HEK293T (cell line): ENCODE measurements around the gene TTC7B.

Experiments
- CTCF ChIA-PET: fragments of 350-600 bp; formaldehyde crosslinking; extraction: SDS; loops from one replicate; lab custom pipeline; 2021; ENCODE audit warnings: antibody characterized with exemption, inconsistent platforms; lab: Yijun Ruan, JAX
- POLR2A ChIA-PET: fragments of 350-600 bp; formaldehyde crosslinking; extraction: SDS; loops from one replicate; lab custom pipeline; 2020; ENCODE audit warnings: antibody characterized with exemption, inconsistent platforms; lab: Yijun Ruan, JAX
- DNase-seq: peaks from one replicate; pipeline ENCODE4 v3.0.0; 2012; ENCODE audit warnings: mixed read lengths; ENCODE audit errors: extremely low spot score
- ARNT ChIP-seq: fragments of 450-650 bp; IDR thresholded peaks from 2 replicates; pipeline ENCODE4 v1.6.1; 2017; ENCODE audit warnings: mild to moderate bottlenecking
- BHLHE40 ChIP-seq: fragments of 450-650 bp; IDR thresholded peaks from 2 replicates; pipeline ENCODE4 v1.6.1; 2016; ENCODE audit warnings: mild to moderate bottlenecking, moderate library complexity, borderline replicate concordance
- CTBP1 ChIP-seq: fragments of 450-650 bp; IDR thresholded peaks from 2 replicates; pipeline ENCODE4 v1.6.1; 2016; ENCODE audit warnings: borderline replicate concordance
- ELF4 ChIP-seq: fragments of 450-650 bp; IDR thresholded peaks from 2 replicates; pipeline ENCODE4 v1.6.1; 2017; ENCODE audit warnings: antibody characterized with exemption
- FOXA1 ChIP-seq: fragments of 450-650 bp; IDR thresholded peaks from 2 replicates; pipeline ENCODE4 v1.6.1; 2016; ENCODE audit warnings: mild to moderate bottlenecking
- FOXK2 ChIP-seq: fragments of 450-650 bp; IDR thresholded peaks from 2 replicates; pipeline ENCODE4 v1.6.1; 2016; ENCODE audit warnings: mild to moderate bottlenecking
- FOXM1 ChIP-seq: fragments of 450-650 bp; IDR thresholded peaks from 2 replicates; pipeline ENCODE4 v1.6.1; 2017; ENCODE audit warnings: mild to moderate bottlenecking, borderline replicate concordance
- HDGF ChIP-seq: fragments of 450-650 bp; IDR thresholded peaks from 2 replicates; pipeline ENCODE4 v1.6.1; 2017; ENCODE audit warnings: antibody characterized with exemption, borderline replicate concordance
- L3MBTL2 ChIP-seq: fragments of 450-650 bp; conservative IDR thresholded peaks from 2 replicates; pipeline ENCODE4 v1.6.1; 2016; ENCODE audit warnings: mild to moderate bottlenecking
- LEF1 ChIP-seq: fragments of 450-650 bp; IDR thresholded peaks from 2 replicates; pipeline ENCODE4 v1.6.1; 2017; ENCODE audit warnings: mild to moderate bottlenecking, borderline replicate concordance
- NFRKB ChIP-seq: fragments of 450-650 bp; IDR thresholded peaks from 2 replicates; pipeline ENCODE4 v1.6.1; 2016; ENCODE audit warnings: mild to moderate bottlenecking, moderate library complexity
- PKNOX1 ChIP-seq: fragments of 450-650 bp; IDR thresholded peaks from 2 replicates; pipeline ENCODE4 v1.6.1; 2016
- SP1 ChIP-seq: fragments of 450-650 bp; IDR thresholded peaks from 2 replicates; pipeline ENCODE4 v1.6.1; 2017
- SUZ12 ChIP-seq: fragments of 450-650 bp; IDR thresholded peaks from 2 replicates; pipeline ENCODE4 v1.6.1; 2016; ENCODE audit warnings: mild to moderate bottlenecking
- TARDBP ChIP-seq: fragments of 450-650 bp; IDR thresholded peaks from 2 replicates; pipeline ENCODE4 v1.6.1; 2016
- ZNF384 ChIP-seq: fragments of 450-650 bp; IDR thresholded peaks from 2 replicates; pipeline ENCODE4 v1.6.1; 2016

TTC7B gene

DNA sequence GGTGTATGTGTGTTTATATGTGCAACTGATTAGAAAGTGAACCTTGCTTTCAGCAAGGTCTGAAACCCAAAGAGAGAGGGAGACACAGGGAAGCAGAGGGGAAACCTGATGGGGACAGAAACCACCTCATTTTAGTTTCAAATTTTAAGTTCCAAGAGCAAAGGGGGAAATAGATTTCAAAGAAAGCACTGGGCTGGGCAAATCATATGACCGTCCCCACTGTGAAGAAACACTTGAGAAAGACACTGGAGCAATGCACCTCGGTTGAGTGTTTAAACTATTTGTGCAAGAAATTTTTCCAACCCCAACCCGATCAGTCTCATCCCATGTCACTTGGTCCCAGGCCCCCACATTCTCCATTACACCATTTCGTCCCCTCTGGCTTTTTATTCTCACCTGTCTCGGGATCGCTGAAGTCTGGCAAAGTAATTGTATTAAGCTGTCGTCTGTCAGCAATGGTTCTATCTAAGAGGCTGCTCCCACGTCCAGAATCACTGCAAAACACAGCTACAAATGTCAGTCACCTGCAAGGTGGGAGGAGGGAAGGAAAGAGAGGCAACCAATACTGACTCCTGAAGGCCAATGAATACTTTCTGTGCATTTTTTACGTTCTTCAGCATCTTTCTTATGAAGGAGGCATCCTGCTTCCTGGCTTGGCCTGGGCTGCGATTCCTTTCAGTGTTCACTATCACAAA, 205.7 kb downstream of the TTC7B start:
- no peak for DNase-seq
- ChIA-PET POLR2A (no interaction called here), CTCF (no interaction called here)
- TF ChIP-seq ZNF384 (no peak), FOXK2 (no peak), NFRKB (no peak), FOXM1 (no peak), L3MBTL2 (no peak), HDGF (no peak), CTBP1 (no peak), PKNOX1 (no peak), TARDBP (no peak), SUZ12 (no peak), ARNT (no peak), ELF4 (no peak), LEF1 (no peak), FOXA1 (no peak), BHLHE40 (no peak), SP1 (no peak)

- POLR2A ChIA-PET = no interaction called here
- no peak for DNase-seq
- CTCF ChIA-PET = no interaction called here
- TF ChIP-seq FOXK2 (no peak), PKNOX1 (no peak), LEF1 (no peak), SP1 (no peak), HDGF (no peak), ZNF384 (no peak), BHLHE40 (no peak), SUZ12 (no peak), L3MBTL2 (no peak), ARNT (no peak), NFRKB (no peak), ELF4 (no peak), TARDBP (no peak)
Observed at GRCh38 chr14:90609376-90609775, 206.9 kb downstream of the TTC7B start.

- TF ChIP-seq CTBP1 = no peak
- no peak for TF ChIP-seq FOXA1
- TF ChIP-seq ARNT = no peak
- TF ChIP-seq ELF4 = no peak
- no peak for TF ChIP-seq TARDBP
- TF ChIP-seq HDGF = no peak
- TF ChIP-seq ZNF384 = no peak
- TF ChIP-seq FOXK2 = no peak
- POLR2A ChIA-PET = no interaction called here
- DNase-seq = no peak
- CTCF ChIA-PET = no interaction called here
Observed at GRCh38 chr14:90608929-90609341, 207.3 kb downstream of the TTC7B start.

GRCh38 chr14:90608281-90608680, 207.9 kb downstream of the TTC7B start:
- no peak for DNase-seq
- ChIA-PET CTCF (no interaction called here), POLR2A (no interaction called here)
- TF ChIP-seq L3MBTL2 = no peak
- no peak for TF ChIP-seq SP1
- TF ChIP-seq FOXK2 = no peak
- TF ChIP-seq NFRKB = no peak
- TF ChIP-seq HDGF = no peak
- no peak for TF ChIP-seq FOXA1
- no peak for TF ChIP-seq ELF4
- TF ChIP-seq PKNOX1 = no peak
- no peak for TF ChIP-seq ZNF384
- no peak for TF ChIP-seq ARNT
- TF ChIP-seq CTBP1 = no peak
- no peak for TF ChIP-seq TARDBP
- TF ChIP-seq LEF1 = no peak
- TF ChIP-seq BHLHE40 = no peak
- TF ChIP-seq FOXM1 = no peak
- TF ChIP-seq SUZ12 = no peak

DNA sequence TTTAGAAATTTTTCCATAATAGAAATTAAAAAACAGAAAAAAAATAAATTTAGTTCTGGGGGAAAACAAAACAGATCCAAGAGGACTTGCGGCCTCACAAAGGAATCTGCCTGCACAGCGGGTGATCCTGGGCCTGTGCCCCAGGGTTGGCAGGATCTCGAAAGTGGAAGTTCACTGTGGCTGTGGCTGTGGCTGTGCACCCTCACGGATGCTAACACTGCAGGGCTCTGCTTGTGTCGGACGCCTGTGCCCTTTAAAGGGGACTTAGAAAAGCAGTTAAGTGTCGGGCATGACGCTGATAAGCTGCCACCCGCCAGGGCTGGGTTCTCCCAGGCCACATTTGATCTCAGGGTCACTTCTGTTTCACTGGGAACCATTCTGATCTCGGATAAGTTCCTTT, 209.1 kb downstream of the TTC7B start:
- CTCF ChIA-PET = no interaction called here

More for the DNA sequence above, 209.1 kb downstream of the TTC7B start:
- TF ChIP-seq HDGF (no peak), SUZ12 (no peak), PKNOX1 (no peak), FOXM1 (no peak), NFRKB (no peak), FOXK2 (no peak), SP1 (no peak), ARNT (no peak), ELF4 (no peak), FOXA1 (no peak), ZNF384 (no peak), CTBP1 (no peak), L3MBTL2 (no peak), TARDBP (no peak), LEF1 (no peak), BHLHE40 (no peak)
- POLR2A ChIA-PET = no interaction called here
- DNase-seq = no peak
